ENCODE results near the gene SLC44A2. TPM values are rescaled to one million over a fixed set of nuclear protein-coding genes. Genes with fewer than 3 reads are reported as not detected.
A peak's percentile ranks its signal among the peaks of the same experiment; 100 is the strongest.

SLC44A2 gene
- total and polyA plus RNA-seq, 2 donors (not counting 1 experiment from before 2014, with no cell fraction given), result 91.3 to 173 TPM

DNA sequence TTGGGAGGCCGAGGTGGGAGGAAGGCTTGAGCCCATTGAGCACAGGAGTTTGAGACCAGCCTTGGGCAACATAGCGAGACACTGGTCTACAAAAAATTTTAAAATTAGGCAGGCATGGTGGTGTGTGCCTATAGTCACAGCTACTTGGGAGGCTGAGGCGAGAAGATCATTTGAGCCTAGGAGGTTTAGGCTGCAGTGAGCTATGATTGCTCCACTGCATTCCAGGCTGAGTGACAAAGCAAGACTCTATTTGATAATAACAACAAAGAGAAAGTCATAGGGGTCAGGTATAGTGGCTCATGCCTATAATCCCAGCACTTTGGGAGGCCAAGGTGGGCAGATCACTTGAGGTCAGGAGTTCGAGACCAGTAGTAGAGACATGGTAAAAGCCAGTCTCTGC lies 4.6 kb upstream of the SLC44A2 start:
- Histone ChIP-seq H3K79me2 (ENCODE audit: control insufficient read depth, insufficient read depth, low read length) (peaks cover 6% of the 10 kb centered on the region), H3K36me3 (ENCODE audit: control insufficient read depth, insufficient read depth, low read length) (no peaks in the 10 kb centered on the region), H3K4me1 (ENCODE audit: control insufficient read depth, extremely low read depth, insufficient read depth, low read length) (peaks cover 9% of the 10 kb centered on the region), H3K4me3 (replicated peaks in 1 of 4; ENCODE audit: control extremely low read depth in 1 of 4, insufficient read depth in 1 of 4, low read depth in 3 of 4, low read length in 4 of 4) (no peak overlapping the region), H3K9me3 (ENCODE audit: control insufficient read depth, insufficient read depth, low read depth, low read length) (no peaks in the 10 kb centered on the region), H2AFZ (ENCODE audit: low read length) (no peak overlapping the region), H3K27me3 (ENCODE audit: control insufficient read depth, insufficient read depth, low read length) (no peaks in the 10 kb centered on the region), H3K4me2 (ENCODE audit: extremely low read depth, insufficient read depth, low read length) (no peak overlapping the region), H4K20me1 (ENCODE audit: control insufficient read depth, extremely low read depth, insufficient read depth, low read length) (no peaks in the 10 kb centered on the region), H3K9ac (ENCODE audit: insufficient read depth, low read length) (no peak overlapping the region), H3K27ac (ENCODE audit: insufficient read depth, low read length) (no peak overlapping the region)
- no peak for DNase-seq (ENCODE audit: low read depth in 2 of 2)
- TF ChIP-seq, protein P1, sequence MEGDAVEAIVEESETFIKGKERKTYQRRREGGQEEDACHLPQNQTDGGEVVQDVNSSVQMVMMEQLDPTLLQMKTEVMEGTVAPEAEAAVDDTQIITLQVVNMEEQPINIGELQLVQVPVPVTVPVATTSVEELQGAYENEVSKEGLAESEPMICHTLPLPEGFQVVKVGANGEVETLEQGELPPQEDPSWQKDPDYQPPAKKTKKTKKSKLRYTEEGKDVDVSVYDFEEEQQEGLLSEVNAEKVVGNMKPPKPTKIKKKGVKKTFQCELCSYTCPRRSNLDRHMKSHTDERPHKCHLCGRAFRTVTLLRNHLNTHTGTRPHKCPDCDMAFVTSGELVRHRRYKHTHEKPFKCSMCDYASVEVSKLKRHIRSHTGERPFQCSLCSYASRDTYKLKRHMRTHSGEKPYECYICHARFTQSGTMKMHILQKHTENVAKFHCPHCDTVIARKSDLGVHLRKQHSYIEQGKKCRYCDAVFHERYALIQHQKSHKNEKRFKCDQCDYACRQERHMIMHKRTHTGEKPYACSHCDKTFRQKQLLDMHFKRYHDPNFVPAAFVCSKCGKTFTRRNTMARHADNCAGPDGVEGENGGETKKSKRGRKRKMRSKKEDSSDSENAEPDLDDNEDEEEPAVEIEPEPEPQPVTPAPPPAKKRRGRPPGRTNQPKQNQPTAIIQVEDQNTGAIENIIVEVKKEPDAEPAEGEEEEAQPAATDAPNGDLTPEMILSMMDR (conservative IDR thresholded peaks at IDR 0.05 in 1 of 2, IDR thresholded peaks at IDR 0.05 in 1 of 2; ENCODE audit: low read depth in 1 of 2, low read length in 2 of 2), result no peak
- TF ChIP-seq EZH2 (IDR thresholded peaks at IDR 0.05; ENCODE audit: low read length, missing control alignments), result no peak

DNA sequence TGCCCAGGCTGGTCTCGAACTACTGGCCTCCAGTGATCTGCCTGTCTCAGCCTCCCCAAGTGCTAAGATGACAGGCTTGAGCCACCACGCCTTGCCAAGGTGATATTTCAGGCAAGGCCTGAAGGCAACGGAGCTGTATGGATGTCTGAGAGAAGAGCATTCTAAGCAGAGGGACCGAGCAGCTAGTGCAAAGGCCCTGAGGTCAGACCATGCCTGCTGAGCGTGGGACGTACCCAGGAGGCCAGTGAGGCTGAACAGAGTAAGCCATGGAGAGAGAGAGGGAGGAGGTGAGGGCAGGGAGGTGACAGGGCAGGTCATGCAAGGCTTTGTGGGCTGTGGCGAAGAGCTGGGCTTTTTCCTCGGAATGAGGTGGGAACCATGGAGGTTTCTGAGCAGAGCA lies 3.4 kb upstream of the SLC44A2 start:
- Histone ChIP-seq H3K4me1 (ENCODE audit: control insufficient read depth, extremely low read depth, insufficient read depth, low read length) (peaks cover 11% of the 10 kb centered on the region), H3K4me2 (ENCODE audit: extremely low read depth, insufficient read depth, low read length) (no peak overlapping the region), H3K27ac (ENCODE audit: insufficient read depth, low read length) (no peak overlapping the region), H3K27me3 (ENCODE audit: control insufficient read depth, insufficient read depth, low read length) (no peaks in the 10 kb centered on the region), H3K79me2 (ENCODE audit: control insufficient read depth, insufficient read depth, low read length) (peaks cover 5% of the 10 kb centered on the region), H3K4me3 (replicated peaks in 1 of 4; ENCODE audit: control extremely low read depth in 1 of 4, insufficient read depth in 1 of 4, low read depth in 3 of 4, low read length in 4 of 4) (no peak overlapping the region), H3K9ac (ENCODE audit: insufficient read depth, low read length) (no peak overlapping the region), H4K20me1 (ENCODE audit: control insufficient read depth, extremely low read depth, insufficient read depth, low read length) (no peaks in the 10 kb centered on the region), H3K9me3 (ENCODE audit: control insufficient read depth, insufficient read depth, low read depth, low read length) (no peaks in the 10 kb centered on the region), H2AFZ (ENCODE audit: low read length) (no peak overlapping the region), H3K36me3 (ENCODE audit: control insufficient read depth, insufficient read depth, low read length) (no peaks in the 10 kb centered on the region)
- no peak for DNase-seq (ENCODE audit: low read depth in 2 of 2)
- TF ChIP-seq EZH2 (IDR thresholded peaks at IDR 0.05; ENCODE audit: low read length, missing control alignments), result no peak
- TF ChIP-seq, protein P1 (conservative IDR thresholded peaks at IDR 0.05 in 1 of 2, IDR thresholded peaks at IDR 0.05 in 1 of 2; ENCODE audit: low read depth in 1 of 2, low read length in 2 of 2), result no peak

DNA sequence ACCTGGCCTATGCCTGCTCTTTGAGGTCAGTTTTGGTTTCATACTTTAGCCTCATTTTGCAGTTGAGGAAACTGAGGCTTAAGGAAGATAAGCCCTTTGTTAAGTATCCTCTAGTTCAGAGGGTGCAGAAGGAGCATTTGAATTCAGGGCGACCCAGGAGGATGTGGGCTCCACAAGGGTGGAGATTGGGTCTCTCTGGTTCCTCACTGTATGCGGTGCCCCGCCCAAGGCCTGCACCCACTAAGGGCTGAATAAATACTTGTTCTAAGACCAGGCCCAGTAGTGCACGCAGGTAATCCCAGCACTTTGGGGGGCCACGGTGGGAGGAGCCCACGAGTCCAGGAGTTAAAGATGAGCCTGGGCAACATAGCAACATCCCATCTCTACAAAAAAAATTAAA lies 768 bp upstream of the SLC44A2 start:
- peak overlapping the region in 2 of 4 experiments; percentile 44 to 68 for H3K4me3 ChIP-seq (replicated peaks in 1 of 4; ENCODE audit: control extremely low read depth in 1 of 4, insufficient read depth in 1 of 4, low read depth in 3 of 4, low read length in 4 of 4)
- no peaks in the 10 kb centered on the region for H4K20me1 ChIP-seq (ENCODE audit: control insufficient read depth, extremely low read depth, insufficient read depth, low read length)
- no peak overlapping the region for H3K9ac ChIP-seq (ENCODE audit: insufficient read depth, low read length)
- H3K36me3 ChIP-seq (ENCODE audit: control insufficient read depth, insufficient read depth, low read length), result peaks cover 5% of the 10 kb centered on the region
- H3K79me2 ChIP-seq (ENCODE audit: control insufficient read depth, insufficient read depth, low read length), result peaks cover 5% of the 10 kb centered on the region
- no peak overlapping the region for H2AFZ ChIP-seq (ENCODE audit: low read length)
- no peaks in the 10 kb centered on the region for H3K27me3 ChIP-seq (ENCODE audit: control insufficient read depth, insufficient read depth, low read length)
- no peak for DNase-seq (ENCODE audit: low read depth in 2 of 2)
- TF ChIP-seq EZH2 (IDR thresholded peaks at IDR 0.05; ENCODE audit: low read length, missing control alignments), result no peak
- TF ChIP-seq, protein P1 (conservative IDR thresholded peaks at IDR 0.05 in 1 of 2, IDR thresholded peaks at IDR 0.05 in 1 of 2; ENCODE audit: low read depth in 1 of 2, low read length in 2 of 2), result no peak
- no peaks in the 10 kb centered on the region for H3K9me3 ChIP-seq (ENCODE audit: control insufficient read depth, insufficient read depth, low read depth, low read length)
- H3K4me2 ChIP-seq (ENCODE audit: extremely low read depth, insufficient read depth, low read length), result peak overlapping the region; percentile 91
- H3K27ac ChIP-seq (ENCODE audit: insufficient read depth, low read length), result no peak overlapping the region
- H3K4me1 ChIP-seq (ENCODE audit: control insufficient read depth, extremely low read depth, insufficient read depth, low read length), result peaks cover 7% of the 10 kb centered on the region

Data from fibroblast of lung (primary cell).